Thymus (tissue), 11 donors: ENCODE measurements around the gene TMUB1. TPM values are rescaled to one million over a fixed set of nuclear protein-coding genes. Genes with fewer than 3 reads are reported as not detected.

Source experiments
- DNase-seq, 9 donors: peaks; one replicate each; pipeline ENCODE4 v3.0.0-alpha.2; 2013; ENCODE audit warnings: low spot score in 9 of 9, low read depth in 6 of 9, missing footprints in 1 of 9
- H3K27ac ChIP-seq, 2 donors: one replicate each; pipeline ENCODE4 v1.5.1; 2013; ENCODE audit warnings: control low read depth in 1 of 2, low read depth in 1 of 2, low read length in 1 of 2, mild to moderate bottlenecking in 1 of 2, moderate library complexity in 1 of 2
- H3K27me3 ChIP-seq, 2 donors: one replicate each; pipeline ENCODE4 v1.5.1; 2013; ENCODE audit warnings: low read length in 1 of 2; ENCODE audit not compliant: control insufficient read depth in 2 of 2, insufficient read depth in 1 of 2
- H3K36me3 ChIP-seq, 2 donors: one replicate each; pipeline ENCODE4 v1.5.1; 2013; ENCODE audit warnings: low read length in 1 of 2, mild to moderate bottlenecking in 1 of 2, moderate library complexity in 1 of 2; ENCODE audit not compliant: control insufficient read depth in 2 of 2, insufficient read depth in 2 of 2
- H3K4me1 ChIP-seq, 2 donors: one replicate each; pipeline ENCODE4 v1.5.1; 2013; ENCODE audit warnings: low read length in 2 of 2; ENCODE audit not compliant: control insufficient read depth in 2 of 2, insufficient read depth in 2 of 2
- H3K4me3 ChIP-seq, 2 donors: one replicate each; pipeline ENCODE4 v1.5.1; 2013; ENCODE audit warnings: low read length in 2 of 2, control low read depth in 1 of 2, mild to moderate bottlenecking in 1 of 2
- H3K9me3 ChIP-seq, 2 donors: one replicate each; pipeline ENCODE4 v1.5.1; 2013; ENCODE audit warnings: low read length in 1 of 2, mild to moderate bottlenecking in 1 of 2; ENCODE audit not compliant: control insufficient read depth in 2 of 2, insufficient read depth in 1 of 2
- WGBS: extraction: QIAGEN DNeasy Blood & Tissue Kit; methylation state at CpG from one replicate; pipeline ENCODE4 v1.1.7; 2013; 5-methylcytosine and 5-hydroxymethylcytosine counted together
- polyA plus RNA-seq: library from polyadenylated mRNA; stranded (reverse); fragments of 200-250 nt; gene quantifications from one replicate; pipeline ENCODE4 v1.2.3, GENCODE V29; 2013
- total RNA-seq: library from RNA; stranded (reverse); fragments of 120-200 nt; gene quantifications from one replicate; pipeline ENCODE4 v1.2.4, GENCODE V29; 2013
- donor health status: healthy.

TMUB1 gene
- total and polyA plus RNA-seq, 2 donors: 17.0 to 68.4 TPM

GRCh38 chr7:151100921-151101320 lies 17.6 kb upstream of the TMUB1 start:
- Histone ChIP-seq H3K4me1 (no peaks in the 10 kb centered on the region), H3K27me3 (peaks cover 0 to 10% of the 10 kb centered on the region in 2 donors), H3K4me3 (no peak overlapping the region), H3K27ac (no peak overlapping the region), H3K9me3 (no peaks in the 10 kb centered on the region), H3K36me3 (no peaks in the 10 kb centered on the region)
- WGBS: 98% methylated on average over 10 of the region's 10 CpGs
- no peak for DNase-seq

DNA sequence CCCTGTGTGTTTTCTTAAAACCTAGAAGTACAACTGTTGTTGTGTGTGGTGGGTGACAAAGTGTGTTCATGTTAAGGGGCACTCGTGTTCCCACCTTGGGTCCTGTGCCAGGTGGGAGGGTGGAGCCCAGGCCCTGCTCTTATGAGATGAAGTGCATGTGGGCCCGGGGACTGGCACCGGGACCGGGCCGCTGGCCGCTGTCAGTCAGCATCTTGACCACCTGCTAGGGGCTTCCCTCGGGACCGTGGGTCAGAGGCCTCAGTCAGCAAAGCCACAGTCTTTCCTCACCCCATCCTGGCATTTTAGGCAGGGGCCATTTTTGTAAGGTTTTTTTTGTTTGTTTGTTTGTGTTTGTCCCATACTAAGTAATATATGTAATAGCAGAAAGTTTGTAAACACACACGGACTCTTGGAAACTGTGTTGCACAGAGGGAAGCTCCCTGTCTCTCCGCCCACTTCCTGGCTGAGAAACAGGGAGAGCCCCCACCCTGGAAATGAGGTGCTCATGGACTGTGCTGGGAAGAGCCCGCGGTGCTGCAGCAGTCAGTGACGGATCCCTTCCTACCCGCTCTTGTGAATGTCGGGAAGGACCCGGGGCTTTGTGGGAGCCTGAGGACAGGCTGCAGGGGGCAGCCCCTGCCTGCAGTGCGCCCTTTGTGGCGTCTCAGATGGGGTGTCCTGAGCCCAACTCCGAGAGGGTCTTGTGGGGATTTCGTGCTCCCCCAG lies 16.4 kb upstream of the TMUB1 start:
- H3K27me3 ChIP-seq: peaks cover 0 to 11% of the 10 kb centered on the region in 2 donors
- no peak for DNase-seq
- H3K36me3 ChIP-seq: no peaks in the 10 kb centered on the region
- H3K9me3 ChIP-seq: no peaks in the 10 kb centered on the region
- WGBS: 92% methylated on average over 20 of the region's 20 CpGs
- no peak overlapping the region for H3K27ac ChIP-seq
- no peaks in the 10 kb centered on the region for H3K4me1 ChIP-seq
- H3K4me3 ChIP-seq: no peak overlapping the region

DNA sequence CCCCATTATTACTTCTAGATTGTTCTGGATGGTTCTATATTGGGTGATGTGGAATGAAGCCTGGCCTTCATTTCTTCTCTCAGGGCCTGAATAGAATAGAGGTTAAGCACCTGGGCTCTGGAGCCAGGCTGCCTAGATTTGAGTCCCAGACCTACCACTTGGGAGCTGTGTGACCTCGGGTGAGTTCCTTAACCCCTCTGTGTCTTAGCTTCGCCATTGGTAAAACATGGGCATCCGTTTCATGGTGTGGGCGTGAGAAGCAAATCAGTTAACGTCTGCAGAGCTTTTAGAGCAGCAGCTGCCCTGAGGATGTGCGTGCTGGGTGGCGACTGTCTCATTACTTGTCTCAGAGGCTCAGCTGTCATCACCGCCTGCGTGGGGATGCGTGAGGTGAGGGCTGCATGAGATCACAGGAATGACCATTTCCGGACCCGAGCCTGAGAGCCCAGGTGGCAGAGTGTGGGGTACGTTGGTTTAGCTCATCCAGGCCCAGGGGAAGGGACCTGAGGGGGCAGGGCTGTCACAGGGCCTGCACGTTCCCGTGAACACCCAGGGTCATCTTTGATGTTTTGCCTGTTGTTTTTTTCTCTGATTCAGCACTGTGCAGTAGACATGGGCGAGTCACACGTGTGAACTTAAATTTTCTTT lies 12.7 kb upstream of the TMUB1 start:
- no peaks in the 10 kb centered on the region for H3K9me3 ChIP-seq
- no peaks in the 10 kb centered on the region for H3K36me3 ChIP-seq
- no peak overlapping the region for H3K4me3 ChIP-seq
- no peaks in the 10 kb centered on the region for H3K4me1 ChIP-seq
- 94% methylated on average over 17 of the region's 17 CpGs for WGBS
- H3K27ac ChIP-seq: no peak overlapping the region
- DNase-seq: no peak
- peaks cover 0 to 38% of the 10 kb centered on the region in 2 donors for H3K27me3 ChIP-seq

- peaks cover 2 to 41% of the 10 kb centered on the region in 2 donors for H3K27me3 ChIP-seq
- 79% methylated on average over 10 of the region's 10 CpGs for WGBS
- H3K36me3 ChIP-seq: no peaks in the 10 kb centered on the region
- peaks cover 0 to 1% of the 10 kb centered on the region in 2 donors for H3K4me1 ChIP-seq
- no peak overlapping the region for H3K4me3 ChIP-seq
- DNase-seq: no peak
- H3K9me3 ChIP-seq: no peaks in the 10 kb centered on the region
- H3K27ac ChIP-seq: no peak overlapping the region
Measured at GRCh38 chr7:151095123-151095797, 12.0 kb upstream of the TMUB1 start.

GRCh38 chr7:151094675-151095074 lies 11.4 kb upstream of the TMUB1 start:
- no peak overlapping the region for H3K27ac ChIP-seq
- no peaks in the 10 kb centered on the region for H3K9me3 ChIP-seq
- 97% methylated on average over 5 of the region's 5 CpGs for WGBS
- H3K27me3 ChIP-seq: peaks cover 6 to 47% of the 10 kb centered on the region in 2 donors
- H3K4me1 ChIP-seq: peaks cover 0 to 7% of the 10 kb centered on the region in 2 donors
- DNase-seq: no peak
- H3K4me3 ChIP-seq: no peak overlapping the region
- no peaks in the 10 kb centered on the region for H3K36me3 ChIP-seq

- Histone ChIP-seq H3K27ac (no peak overlapping the region), H3K36me3 (no peaks in the 10 kb centered on the region), H3K4me3 (no peak overlapping the region), H3K27me3 (peaks cover 15 to 56% of the 10 kb centered on the region in 2 donors), H3K4me1 (peaks cover 3 to 16% of the 10 kb centered on the region in 2 donors), H3K9me3 (peaks cover 0 to 3% of the 10 kb centered on the region in 2 donors)
- WGBS: 96% methylated on average over 6 of the region's 6 CpGs
- DNase-seq: no peak
Measured at GRCh38 chr7:151093748-151094147, 10.5 kb upstream of the TMUB1 start.

GRCh38 chr7:151091988-151092387 lies 8.7 kb upstream of the TMUB1 start:
- peaks cover 27 to 74% of the 10 kb centered on the region in 2 donors for H3K27me3 ChIP-seq
- H3K27ac ChIP-seq: no peak overlapping the region
- H3K9me3 ChIP-seq: peaks cover 0 to 4% of the 10 kb centered on the region in 2 donors
- WGBS: 97% methylated on average over 14 of the region's 14 CpGs
- no peak overlapping the region for H3K4me3 ChIP-seq
- DNase-seq: no peak
- no peaks in the 10 kb centered on the region for H3K36me3 ChIP-seq
- H3K4me1 ChIP-seq: peaks cover 3 to 26% of the 10 kb centered on the region in 2 donors

- no peak overlapping the region for H3K4me3 ChIP-seq
- H3K4me1 ChIP-seq: peaks cover 3 to 28% of the 10 kb centered on the region in 2 donors
- DNase-seq: no peak
- peaks cover 32 to 77% of the 10 kb centered on the region in 2 donors for H3K27me3 ChIP-seq
- 81% methylated on average over 6 of the region's 6 CpGs for WGBS
- H3K36me3 ChIP-seq: no peaks in the 10 kb centered on the region
- peaks cover 0 to 4% of the 10 kb centered on the region in 2 donors for H3K9me3 ChIP-seq
- no peak overlapping the region for H3K27ac ChIP-seq
Measured at GRCh38 chr7:151091431-151091830, 8.1 kb upstream of the TMUB1 start.

DNA sequence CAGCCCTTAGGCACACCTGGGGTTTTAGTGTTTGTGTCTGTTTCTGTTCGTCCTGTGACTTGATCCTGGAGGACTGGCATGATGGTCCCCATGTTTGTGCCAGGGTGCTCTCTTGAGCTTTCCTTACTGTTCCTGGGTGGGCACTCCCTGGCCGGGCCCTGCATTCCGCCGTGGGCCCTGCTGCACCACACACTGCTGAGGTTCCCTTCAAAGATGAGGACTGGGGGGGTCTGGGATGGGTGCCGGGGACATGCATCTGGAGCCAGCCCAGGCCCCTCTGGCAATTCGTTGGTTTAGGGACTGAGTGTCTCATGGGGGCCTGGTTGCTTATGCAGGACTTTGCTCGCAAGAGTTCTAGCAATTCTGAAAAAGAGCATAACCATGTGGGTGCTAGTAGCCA lies 7.7 kb upstream of the TMUB1 start:
- DNase-seq: no peak
- peaks cover 36 to 78% of the 10 kb centered on the region in 2 donors for H3K27me3 ChIP-seq
- no peaks in the 10 kb centered on the region for H3K36me3 ChIP-seq
- peaks cover 0 to 4% of the 10 kb centered on the region in 2 donors for H3K9me3 ChIP-seq
- H3K27ac ChIP-seq: no peak overlapping the region
- 93% methylated on average over 7 of the region's 7 CpGs for WGBS
- no peak overlapping the region for H3K4me3 ChIP-seq
- H3K4me1 ChIP-seq: peaks cover 3 to 29% of the 10 kb centered on the region in 2 donors
